Measurements from ENCODE around the gene BNIP3.
"Not testable (repeated sequence)": the region's sequence is repeated elsewhere in the genome, so short reads cannot be mapped to it uniquely, and the experiment has no call there.

The BNIP3 gene

GRCh38 chr10:131977323-131978096, 4.2 kb downstream of the BNIP3 start:
- DNase-seq: no peak

GRCh38 chr10:131975796-131976195, 5.9 kb downstream of the BNIP3 start:
- DNase-seq: no peak

GRCh38 chr10:131975003-131975402, 6.7 kb downstream of the BNIP3 start:
- DNase-seq: no peak

- DNase-seq: no peak
These were observed 7.5 kb downstream of the BNIP3 start for GRCh38 chr10:131974034-131974817.

GRCh38 chr10:131973160-131973951, 8.4 kb downstream of the BNIP3 start:
- no peak for DNase-seq

- DNase-seq: no peak
These were observed 9.2 kb downstream of the BNIP3 start for GRCh38 chr10:131972474-131973071.

GRCh38 chr10:131971591-131971990, 10.1 kb downstream of the BNIP3 start:
- no peak for DNase-seq

GRCh38 chr10:131970946-131971345, 10.8 kb downstream of the BNIP3 start:
- DNase-seq: no peak

GRCh38 chr10:131968949-131969348, 12.8 kb downstream of the BNIP3 start:
- no peak for DNase-seq

- no peak for DNase-seq
These were observed 17.4 kb downstream of the BNIP3 start for GRCh38 chr10:131964298-131964697.

- no peak for DNase-seq
These were observed 17.9 kb downstream of the BNIP3 start for GRCh38 chr10:131963811-131964210.

GRCh38 chr10:131963350-131963749, 18.4 kb downstream of the BNIP3 start:
- no peak for DNase-seq

GRCh38 chr10:131961777-131962662, 19.7 kb downstream of the BNIP3 start:
- no peak for DNase-seq

- no peak for DNase-seq
These were observed 20.5 kb downstream of the BNIP3 start for GRCh38 chr10:131961047-131961776.

- DNase-seq: no peak
These were observed 21.1 kb downstream of the BNIP3 start for GRCh38 chr10:131960631-131961046.

- no peak for DNase-seq
These were observed 21.9 kb downstream of the BNIP3 start for GRCh38 chr10:131959841-131960240.

GRCh38 chr10:131955591-131956340, 26.0 kb downstream of the BNIP3 start:
- no peak for DNase-seq

GRCh38 chr10:131954356-131954965, 27.3 kb downstream of the BNIP3 start:
- DNase-seq: no peak

GRCh38 chr10:131949908-131950307, 31.8 kb downstream of the BNIP3 start:
- DNase-seq: not testable (repeated sequence)
